Measurements from ENCODE around the gene CYP2A6.
"Not testable (repeated sequence)": the region's sequence is repeated elsewhere in the genome, so short reads cannot be mapped to it uniquely, and the experiment has no call there.

Gene CYP2A6

DNA sequence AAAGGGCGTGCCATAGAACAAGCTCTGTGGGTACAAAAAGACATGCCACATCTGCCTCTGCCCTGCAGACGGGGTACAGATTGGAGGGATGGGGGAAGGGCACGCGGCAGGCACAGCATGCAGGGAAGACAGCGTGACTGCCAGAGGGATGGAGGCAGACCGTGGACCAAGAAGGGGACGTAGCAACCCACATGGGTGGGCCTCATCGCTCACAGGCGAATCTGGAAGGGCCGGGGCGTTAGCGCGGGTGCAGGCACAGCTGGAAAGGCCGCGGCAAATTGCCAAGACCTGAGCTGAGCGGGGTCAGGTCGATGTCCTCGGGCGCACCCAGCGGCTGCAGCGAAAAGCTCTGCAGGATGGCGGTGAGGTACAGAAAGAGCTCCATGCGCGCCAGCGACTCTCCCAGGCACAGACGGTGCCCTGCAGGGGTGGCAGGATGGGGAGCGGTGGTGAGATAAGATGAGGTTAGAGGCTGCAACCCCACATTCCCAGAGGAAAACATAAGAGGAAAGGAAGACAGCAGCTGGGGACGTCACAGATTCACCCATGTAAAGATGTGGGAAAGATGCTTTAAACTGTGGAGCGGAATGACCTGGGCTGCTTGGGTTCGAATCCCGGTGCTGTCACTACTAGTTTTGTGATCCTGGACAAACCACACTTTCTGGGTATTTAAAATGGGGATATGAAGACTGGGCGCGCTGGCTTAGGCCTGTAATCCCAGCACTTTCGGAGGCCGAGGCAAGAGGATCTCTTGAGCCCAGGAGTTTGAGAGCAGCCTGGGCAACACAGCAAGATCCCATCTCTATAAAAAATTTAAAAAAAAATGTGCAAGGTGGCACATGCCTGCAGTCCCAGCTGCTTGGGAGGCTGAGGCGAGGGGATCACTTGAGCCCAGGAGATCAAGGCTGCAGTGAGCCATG is 31.5 kb downstream of the CYP2A6 start:
- H3K27ac ChIP-seq, result peak overlapping the region; percentile 74
- DNase-seq (ENCODE audit: low spot score); POLR2A ChIA-PET (ENCODE audit: low non-redundant PET): not testable (repeated sequence)
- CTCF ChIA-PET, result interaction anchor here (0.9 to 1.8 kb wide), 3 partner anchors 17 to 156 kb away, joined by 3 to 11 read pairs (median 5); no protein-coding TSS in a partner anchor
- TF ChIP-seq, protein P1, sequence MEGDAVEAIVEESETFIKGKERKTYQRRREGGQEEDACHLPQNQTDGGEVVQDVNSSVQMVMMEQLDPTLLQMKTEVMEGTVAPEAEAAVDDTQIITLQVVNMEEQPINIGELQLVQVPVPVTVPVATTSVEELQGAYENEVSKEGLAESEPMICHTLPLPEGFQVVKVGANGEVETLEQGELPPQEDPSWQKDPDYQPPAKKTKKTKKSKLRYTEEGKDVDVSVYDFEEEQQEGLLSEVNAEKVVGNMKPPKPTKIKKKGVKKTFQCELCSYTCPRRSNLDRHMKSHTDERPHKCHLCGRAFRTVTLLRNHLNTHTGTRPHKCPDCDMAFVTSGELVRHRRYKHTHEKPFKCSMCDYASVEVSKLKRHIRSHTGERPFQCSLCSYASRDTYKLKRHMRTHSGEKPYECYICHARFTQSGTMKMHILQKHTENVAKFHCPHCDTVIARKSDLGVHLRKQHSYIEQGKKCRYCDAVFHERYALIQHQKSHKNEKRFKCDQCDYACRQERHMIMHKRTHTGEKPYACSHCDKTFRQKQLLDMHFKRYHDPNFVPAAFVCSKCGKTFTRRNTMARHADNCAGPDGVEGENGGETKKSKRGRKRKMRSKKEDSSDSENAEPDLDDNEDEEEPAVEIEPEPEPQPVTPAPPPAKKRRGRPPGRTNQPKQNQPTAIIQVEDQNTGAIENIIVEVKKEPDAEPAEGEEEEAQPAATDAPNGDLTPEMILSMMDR (conservative IDR thresholded peaks at IDR 0.05; ENCODE audit: low read depth), result peak; percentile 75

DNA sequence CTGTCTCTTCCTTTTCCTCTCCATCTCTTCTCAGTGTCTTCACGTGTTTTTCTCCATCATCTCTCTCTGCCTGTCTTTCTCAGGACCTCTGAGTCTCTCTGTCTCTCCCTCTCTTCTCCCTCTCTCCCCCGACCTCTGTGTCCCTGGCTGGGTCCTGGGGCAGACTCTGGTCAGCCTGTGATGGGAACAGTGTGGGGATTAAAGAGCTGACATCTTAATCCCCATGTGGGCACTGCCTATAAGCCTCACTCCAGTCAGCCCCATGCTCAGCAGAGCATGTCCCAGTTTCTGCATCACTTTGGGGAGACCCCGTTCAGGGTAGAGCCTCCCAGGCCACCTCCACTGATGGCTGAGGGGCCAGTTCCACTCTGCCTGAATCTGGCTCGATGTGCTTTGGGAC is 35.0 kb downstream of the CYP2A6 start:
- TF ChIP-seq, protein P1 (conservative IDR thresholded peaks at IDR 0.05; ENCODE audit: low read depth), result no peak
- DNase-seq (ENCODE audit: low spot score), result no peak
- no peak overlapping the region for H3K27ac ChIP-seq
- ChIA-PET CTCF (interaction anchor here (0.7 kb wide), 1 partner anchor 478 kb away, joined by 4 read pairs; no protein-coding TSS in a partner anchor), POLR2A (ENCODE audit: low non-redundant PET) (no interaction called here)

DNA sequence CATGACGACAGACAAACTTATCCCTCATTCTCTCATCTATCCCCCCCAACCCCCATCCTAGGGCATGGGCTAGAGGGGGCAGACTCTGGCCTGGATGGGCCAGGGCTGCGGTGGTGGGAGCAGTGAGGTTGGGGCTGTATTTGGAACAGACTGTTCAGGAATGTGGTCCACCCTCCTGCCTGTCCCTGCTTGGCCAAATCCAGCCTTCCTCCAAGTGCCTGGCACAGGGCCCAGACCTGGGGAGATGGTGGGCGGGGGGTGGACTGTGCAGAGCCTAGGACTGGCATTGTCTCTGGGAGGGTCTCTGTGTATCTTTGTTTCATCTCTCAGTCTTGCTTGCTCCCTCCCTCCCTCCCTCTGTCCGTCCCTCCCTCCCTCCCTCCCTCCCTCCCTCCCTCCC is 37.1 kb downstream of the CYP2A6 start:
- ChIA-PET POLR2A (ENCODE audit: low non-redundant PET) (no interaction called here), CTCF (no interaction called here)
- DNase-seq (ENCODE audit: low spot score), result no peak
- TF ChIP-seq, protein P1 (conservative IDR thresholded peaks at IDR 0.05; ENCODE audit: low read depth), result no peak
- H3K27ac ChIP-seq, result peak overlapping the region; percentile 88

DNA sequence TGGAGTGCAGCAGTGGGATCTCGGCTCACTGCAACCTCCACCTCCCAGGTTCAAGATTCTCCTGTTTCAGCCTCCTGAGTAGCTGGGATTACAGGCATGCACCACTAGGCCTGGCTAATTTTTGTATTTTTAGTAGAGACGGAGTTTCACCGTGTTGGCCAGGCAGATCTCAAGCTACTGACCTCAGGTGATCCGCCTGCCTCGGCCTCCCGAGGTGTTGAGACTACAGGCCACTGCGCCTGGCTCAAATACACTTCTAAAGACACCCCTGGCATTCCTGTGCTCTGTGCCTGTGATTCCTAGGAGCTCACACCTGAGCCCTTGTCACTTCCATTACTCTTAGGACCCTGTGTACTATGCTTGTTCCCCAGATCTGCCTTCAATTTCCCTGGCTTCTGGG is 37.7 kb downstream of the CYP2A6 start:
- H3K27ac ChIP-seq, result peak overlapping the region; percentile 88
- DNase-seq (ENCODE audit: low spot score); CTCF ChIA-PET; POLR2A ChIA-PET (ENCODE audit: low non-redundant PET): not testable (repeated sequence)

DNA sequence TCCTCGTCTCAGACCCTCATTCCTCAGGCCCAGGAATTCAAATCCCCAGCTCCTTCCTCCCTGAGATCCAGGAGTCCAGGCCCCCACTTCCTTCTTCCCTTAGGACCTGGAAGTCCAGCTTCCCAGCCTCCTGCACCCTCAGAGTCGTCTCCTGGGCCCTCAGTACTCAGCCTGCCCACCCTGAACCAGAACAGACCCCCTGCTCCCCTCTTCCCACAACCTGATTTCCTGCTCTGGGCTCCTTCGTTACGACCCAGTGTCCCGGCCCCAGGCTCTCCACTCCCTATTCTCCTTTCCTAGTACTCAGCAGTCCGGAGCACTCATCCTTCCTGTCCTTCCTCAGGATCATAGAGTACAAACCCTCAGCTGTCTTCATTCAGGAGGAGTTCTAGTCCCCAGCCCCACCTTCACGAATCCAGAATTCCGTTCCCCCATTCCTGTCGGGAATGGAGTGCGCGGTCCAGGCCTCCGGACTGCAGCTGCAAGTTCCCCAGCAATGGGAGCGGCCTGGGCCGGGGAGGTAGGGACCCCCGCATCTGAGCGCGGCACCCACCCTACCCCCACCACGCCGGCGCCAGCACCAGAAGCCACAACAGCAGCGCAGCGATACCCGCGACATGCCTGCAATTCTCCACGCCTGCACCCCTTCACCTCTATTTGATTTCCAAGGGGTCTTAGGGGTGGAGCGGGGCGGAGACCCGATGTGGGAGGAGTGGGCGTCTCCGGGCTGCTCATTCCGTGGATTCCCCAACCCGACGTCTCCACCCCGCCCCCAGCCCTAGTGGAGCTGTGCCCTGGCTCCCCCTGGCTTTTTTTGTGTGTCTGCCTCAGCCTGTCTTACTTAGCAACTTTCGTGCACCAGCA is 38.5 kb downstream of the CYP2A6 start:
- no peak for DNase-seq (ENCODE audit: low spot score)
- peak overlapping the region; percentile 88 for H3K27ac ChIP-seq
- TF ChIP-seq, protein P1 (conservative IDR thresholded peaks at IDR 0.05; ENCODE audit: low read depth), result no peak
- CTCF ChIA-PET, result no interaction called here
- POLR2A ChIA-PET (ENCODE audit: low non-redundant PET), result no interaction called here

DNA sequence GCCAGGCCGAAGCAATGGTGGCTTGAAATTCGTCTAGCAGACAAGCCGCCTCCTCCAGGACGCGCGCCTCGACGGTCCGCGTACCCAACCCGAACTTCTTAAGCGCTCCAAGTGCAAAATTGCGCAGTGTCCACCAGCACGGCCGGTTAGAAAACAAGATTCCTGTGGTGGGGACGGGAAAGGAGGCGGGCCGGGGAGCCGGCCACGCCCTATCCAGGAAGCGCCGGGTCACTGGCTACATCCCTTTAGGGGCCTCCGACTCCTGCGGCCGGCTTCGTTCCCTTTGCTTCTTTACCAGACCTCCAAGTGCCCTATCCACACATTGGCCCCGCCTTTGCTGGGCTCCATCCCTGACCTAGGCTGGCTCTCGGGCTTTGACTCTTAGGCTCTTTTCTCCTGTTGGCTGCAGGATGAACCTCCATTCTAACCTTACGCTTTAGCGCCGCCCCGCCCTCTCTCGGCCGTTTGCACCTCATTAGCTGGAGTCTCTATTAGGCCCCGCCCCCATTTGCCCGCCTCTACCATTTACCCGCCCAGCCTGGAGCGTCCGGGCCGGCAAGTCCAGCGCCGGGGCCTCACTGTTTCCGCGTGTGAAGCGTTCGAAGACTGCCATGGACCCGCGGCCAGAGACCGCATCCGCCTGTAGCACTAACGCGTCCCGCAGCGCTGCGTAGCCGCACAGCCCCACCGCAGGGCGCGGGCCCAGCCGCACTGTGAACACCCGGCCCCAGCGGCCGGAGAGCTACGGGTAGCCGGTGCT is 39.4 kb downstream of the CYP2A6 start:
- DNase-seq (ENCODE audit: low spot score), result peak; percentile 34
- H3K27ac ChIP-seq, result peak overlapping the region; percentile 88
- CTCF ChIA-PET; POLR2A ChIA-PET (ENCODE audit: low non-redundant PET): not testable (repeated sequence)

DNA sequence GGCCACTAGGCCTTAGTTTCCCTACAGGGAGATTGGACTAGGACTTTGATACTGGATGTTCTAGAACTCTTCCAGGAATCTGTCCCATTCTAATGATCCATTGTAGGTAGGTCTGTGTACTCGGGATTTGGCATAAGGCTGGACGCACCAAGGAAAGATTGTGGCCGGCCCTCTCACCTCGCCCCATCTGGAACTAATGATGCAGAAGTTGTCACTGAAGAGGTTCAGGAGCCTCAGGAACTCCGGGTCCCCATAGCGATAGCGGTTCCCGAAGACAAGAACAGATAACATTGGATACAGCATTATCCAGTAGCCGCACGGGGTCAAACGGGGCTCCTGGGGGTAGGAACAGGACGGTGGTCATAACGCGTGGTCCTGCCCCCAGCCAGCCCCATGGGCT is 40.1 kb downstream of the CYP2A6 start:
- CTCF ChIA-PET, result no interaction called here
- POLR2A ChIA-PET (ENCODE audit: low non-redundant PET), result no interaction called here
- no peak for DNase-seq (ENCODE audit: low spot score)
- TF ChIP-seq, protein P1 (conservative IDR thresholded peaks at IDR 0.05; ENCODE audit: low read depth), result no peak
- H3K27ac ChIP-seq, result peak overlapping the region; percentile 88
